Right forelimb (tissue), 1 donor: ENCODE data around the gene BMP2K.

Source experiments
- DNase-seq: peaks from one replicate; pipeline ENCODE4 v3.0.0-alpha.2; 2018

The BMP2K gene

GRCh38 chr4:78776079-78776728, at the start of gene BMP2K:
TSS of gene BMP2K (plus strand) at chr4:78776350. CDS start at chr4:78776544, 194 bp downstream.
- peak; percentile 93 for DNase-seq

DNA sequence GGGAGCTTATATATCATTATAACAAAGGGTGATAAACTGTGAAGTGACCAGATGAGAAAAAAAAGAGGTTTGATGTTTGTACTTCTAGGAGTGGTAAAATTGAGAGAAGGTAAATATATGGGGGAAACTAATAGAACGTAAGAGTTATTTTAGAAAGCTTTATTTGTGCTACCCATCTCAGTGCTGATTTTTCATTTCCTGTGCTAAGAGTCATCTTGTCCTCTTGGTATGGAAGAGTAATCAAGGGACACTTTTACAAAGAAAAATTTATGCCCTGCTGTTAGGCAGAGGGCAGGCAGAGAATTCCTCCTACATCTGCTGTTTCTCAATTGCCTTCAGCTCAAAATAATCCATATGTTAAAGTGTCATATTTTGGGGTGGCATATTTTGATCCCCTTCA, 49.6 kb upstream of the BMP2K start:
- no peak for DNase-seq

- DNase-seq, result no peak
Measured at GRCh38 chr4:78732332-78733104, 43.6 kb upstream of the BMP2K start.

DNA sequence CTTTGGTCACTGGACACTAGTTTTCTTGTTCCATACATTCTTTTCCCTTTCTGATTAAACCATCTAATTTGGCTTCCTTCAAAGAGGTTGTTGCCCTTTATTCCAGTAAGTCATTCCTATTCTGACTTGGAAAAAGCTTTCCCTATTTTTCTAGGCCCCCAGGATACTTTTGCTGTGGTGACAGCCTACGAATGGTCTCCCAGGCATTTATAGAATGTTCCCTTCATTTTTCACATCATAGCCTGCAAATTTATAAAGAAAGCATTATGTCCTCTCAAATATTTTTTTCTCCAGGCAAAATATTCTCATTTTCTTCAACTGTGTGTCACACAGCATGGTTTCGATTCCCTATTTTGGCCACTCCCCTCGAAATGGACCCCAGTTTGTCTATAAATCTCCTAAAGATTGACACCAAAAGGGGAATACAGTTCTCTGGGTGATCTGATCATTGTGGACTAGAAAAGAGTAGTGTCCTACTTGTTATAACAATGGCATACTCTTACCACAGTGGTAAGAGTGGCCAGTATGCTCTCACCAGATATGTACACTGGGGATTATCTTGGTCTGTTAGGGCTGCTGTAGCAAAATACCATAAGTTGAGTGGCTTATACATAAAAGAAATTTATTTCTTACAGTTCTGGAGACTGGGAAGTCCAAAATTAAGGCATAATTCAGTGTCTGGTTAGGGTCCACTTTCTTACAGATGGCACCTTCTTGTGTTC, 41.5 kb upstream of the BMP2K start:
- DNase-seq, result no peak

DNA sequence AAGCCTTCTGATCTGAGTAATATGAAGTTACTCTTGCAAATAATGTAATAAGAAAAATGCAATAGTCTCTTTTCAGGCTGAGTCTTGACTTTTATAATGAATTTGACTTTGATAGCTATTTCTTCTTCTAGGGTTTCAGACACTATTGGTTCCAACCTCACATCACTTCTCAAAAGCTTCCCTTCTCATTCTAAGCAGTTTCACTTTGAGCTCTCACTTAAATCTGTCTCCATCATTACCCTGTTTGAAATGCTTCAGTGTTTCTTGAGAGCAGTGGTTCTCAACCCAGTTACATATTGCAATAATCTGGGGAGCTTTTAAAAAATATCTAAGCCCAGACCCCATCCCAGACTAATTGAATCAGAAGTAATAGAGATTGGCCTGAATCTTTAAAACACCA, 40.5 kb upstream of the BMP2K start:
- DNase-seq, result no peak

GRCh38 chr4:78737035-78737434, 39.1 kb upstream of the BMP2K start:
- DNase-seq, result no peak

GRCh38 chr4:78737973-78738372, 38.2 kb upstream of the BMP2K start:
- DNase-seq, result no peak

- DNase-seq, result no peak
Measured at GRCh38 chr4:78742300-78742699, 33.9 kb upstream of the BMP2K start.

DNA sequence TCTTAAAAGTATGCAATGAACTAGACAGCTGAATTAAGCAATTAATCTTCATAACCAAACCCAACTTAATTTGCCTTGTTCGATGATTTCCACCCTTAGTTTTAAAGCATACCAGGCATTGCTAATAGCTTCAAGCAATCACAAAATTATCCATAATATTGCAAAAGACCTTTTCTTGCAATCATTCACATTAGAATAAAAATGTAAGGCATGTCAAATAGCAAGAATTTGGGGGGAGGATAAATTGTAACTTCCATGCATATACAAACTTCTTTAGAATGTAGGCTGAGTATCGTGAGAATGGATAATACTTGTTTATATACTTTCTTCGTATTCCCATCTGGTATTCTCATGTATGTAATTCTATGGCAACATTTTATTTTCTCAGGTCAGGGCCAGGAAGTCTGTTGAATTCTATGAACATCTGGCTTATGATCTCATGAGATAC, 28.7 kb upstream of the BMP2K start:
- DNase-seq, result no peak

DNA sequence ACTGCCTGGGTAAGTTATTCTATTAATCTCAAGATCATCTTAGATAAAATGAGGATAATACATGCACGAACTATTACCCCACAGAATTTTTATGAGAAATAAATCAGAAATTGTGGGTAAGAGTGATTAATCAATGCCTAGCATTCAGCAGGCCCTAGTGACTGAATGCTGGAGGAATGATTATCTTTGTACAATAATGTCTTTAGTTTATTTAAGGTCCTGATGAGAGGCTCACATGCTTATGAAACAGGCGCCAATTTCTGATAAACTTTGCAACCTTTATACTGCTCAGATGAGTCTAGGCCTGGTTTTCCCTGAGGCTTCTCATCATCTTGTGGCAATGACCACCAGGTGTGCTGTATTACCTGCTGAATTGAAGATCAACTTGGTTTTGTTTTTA, 27.8 kb upstream of the BMP2K start:
- DNase-seq, result no peak

GRCh38 chr4:78749258-78749971, 26.7 kb upstream of the BMP2K start:
- DNase-seq, result no peak

- DNase-seq, result no peak
Measured at GRCh38 chr4:78749972-78750727, 26.0 kb upstream of the BMP2K start.

DNA sequence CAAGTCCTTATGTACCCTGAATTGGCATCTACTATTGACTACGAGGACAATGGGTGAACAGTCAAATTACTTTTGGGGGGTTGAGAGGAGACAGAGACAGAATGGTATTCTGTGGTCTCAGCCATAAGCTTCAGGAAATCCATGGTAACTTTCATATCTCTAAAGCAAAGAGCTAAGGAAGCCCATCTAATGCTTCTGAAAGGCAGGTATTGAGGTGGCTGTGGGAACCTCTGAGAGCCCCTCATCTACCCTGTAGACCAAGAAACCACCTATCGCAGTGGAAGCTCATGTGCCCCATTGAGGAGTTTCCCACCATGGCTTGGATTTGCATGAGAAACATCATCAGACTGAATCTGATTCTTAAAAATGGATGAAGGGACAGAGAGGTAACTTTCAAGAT, 23.1 kb upstream of the BMP2K start:
- no peak for DNase-seq

- DNase-seq, result no peak
Measured at GRCh38 chr4:78754872-78755271, 21.3 kb upstream of the BMP2K start.

GRCh38 chr4:78756137-78756536, 20.0 kb upstream of the BMP2K start:
- DNase-seq, result no peak

GRCh38 chr4:78756776-78757175, 19.4 kb upstream of the BMP2K start:
- no peak for DNase-seq

- no peak for DNase-seq
Measured at GRCh38 chr4:78757574-78757973, 18.6 kb upstream of the BMP2K start.

DNA sequence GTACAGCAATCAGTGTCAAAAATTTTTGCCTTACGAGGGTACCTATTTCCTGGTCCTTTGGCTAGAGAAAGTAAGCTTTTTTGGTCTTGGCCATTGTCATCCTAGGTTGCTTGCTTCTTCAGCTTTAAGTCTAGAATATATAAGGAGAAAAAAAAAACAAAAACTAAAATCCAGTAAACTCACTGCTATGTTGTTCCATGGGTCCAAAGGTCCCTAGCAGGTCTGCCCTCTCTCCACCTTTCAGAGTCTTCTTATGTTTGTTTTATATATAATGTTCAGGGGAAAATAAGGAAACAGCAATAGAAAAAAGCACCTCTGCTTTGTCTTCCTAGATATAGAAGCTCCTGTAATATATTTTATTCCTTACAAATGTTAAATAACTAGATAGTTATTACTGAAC, 18.1 kb upstream of the BMP2K start:
- DNase-seq, result no peak

GRCh38 chr4:78762529-78762928, 13.6 kb upstream of the BMP2K start:
- DNase-seq, result no peak

- DNase-seq, result no peak
Measured at GRCh38 chr4:78763251-78763650, 12.9 kb upstream of the BMP2K start.

DNA sequence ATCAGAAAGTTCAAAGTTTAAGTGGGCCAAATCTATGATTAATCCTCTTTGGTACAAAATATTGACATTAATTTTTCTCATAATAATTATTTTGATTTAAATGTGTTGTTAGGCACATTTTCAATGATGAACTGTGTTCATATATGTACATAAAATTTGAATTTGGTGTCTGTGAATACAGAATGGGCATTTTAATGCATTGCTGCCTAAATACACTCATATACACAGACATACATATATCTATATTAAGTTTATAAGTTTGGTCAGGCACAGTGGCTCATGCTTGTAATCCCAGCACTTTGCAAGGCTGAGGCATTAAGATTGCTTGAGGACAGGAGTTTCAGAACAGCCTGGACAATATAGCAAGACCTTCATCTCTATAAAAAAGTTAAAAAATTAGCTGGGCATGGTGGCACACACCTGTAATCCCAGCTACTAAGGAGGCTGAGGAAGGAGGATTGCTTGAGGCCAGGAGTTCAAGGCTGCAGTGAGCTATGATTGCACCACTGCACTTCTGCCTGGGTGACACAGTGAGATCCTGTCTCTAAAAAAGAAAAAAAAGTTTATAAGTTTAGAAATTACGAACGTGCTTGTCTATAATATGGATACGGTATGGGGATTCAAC, 12.3 kb upstream of the BMP2K start:
- no peak for DNase-seq

DNA sequence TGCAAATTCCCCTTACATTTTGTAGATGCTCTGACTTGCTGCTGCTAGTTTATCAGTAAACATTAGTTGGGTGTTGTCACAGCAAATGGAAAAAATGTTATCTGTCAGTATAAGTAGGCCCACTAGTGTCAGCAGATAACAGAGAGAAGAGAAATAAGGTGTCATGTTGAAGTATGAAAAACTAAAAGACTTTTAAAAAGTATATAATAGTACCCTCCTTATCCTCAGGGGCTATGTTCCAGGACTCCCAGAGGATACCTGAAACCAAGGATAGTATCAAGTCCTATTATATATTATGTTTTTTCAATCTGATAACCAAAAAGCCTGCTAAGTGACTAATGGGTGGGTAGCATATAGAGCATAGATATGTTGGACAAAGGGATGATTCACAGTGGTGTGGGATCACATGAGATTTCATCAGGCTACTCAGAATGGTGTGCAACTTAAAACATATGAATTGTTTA, 11.6 kb upstream of the BMP2K start:
- DNase-seq, result no peak
